ENCODE measurements around the gene MTCL1. TPM values are rescaled to one million over a fixed set of nuclear protein-coding genes. Genes with fewer than 3 reads are reported as not detected.

Gene MTCL1
- total and polyA plus RNA-seq, 4 donors, result 1.3 to 12.4 (median 3.7) TPM

- H3K4me1 ChIP-seq (ENCODE audit: control insufficient read depth in 5 of 5, insufficient read depth in 5 of 5, low read length in 5 of 5), result peaks cover 0 to 4% (median 0%) of the 10 kb centered on the region in 5 donors
- WGBS, 2 donors, result 73 to 88% methylated on average over 4 of the region's 4 CpGs
- no peaks in the 10 kb centered on the region for H3K36me3 ChIP-seq (ENCODE audit: control insufficient read depth in 4 of 4, insufficient read depth in 4 of 4, low read length in 4 of 4)
- H3K9me3 ChIP-seq (ENCODE audit: control insufficient read depth in 4 of 4, insufficient read depth in 3 of 4, low read length in 3 of 4), result peaks cover 0 to 4% (median 2%) of the 10 kb centered on the region in 4 donors
- no peak overlapping the region for H3K4me3 ChIP-seq
- ATAC-seq (ENCODE audit: insufficient read depth, low FRiP score) (no peak), DNase-seq (no peak)
- no peak overlapping the region for H3K9ac ChIP-seq (ENCODE audit: insufficient read depth in 1 of 2, low read length in 2 of 2)
- H3K27me3 ChIP-seq (ENCODE audit: control insufficient read depth in 3 of 3, insufficient read depth in 3 of 3, low read length in 2 of 3), result no peaks in the 10 kb centered on the region
- no peak overlapping the region for H3K27ac ChIP-seq (ENCODE audit: low read depth in 1 of 2, low read length in 1 of 2)
- TF ChIP-seq, protein P1, sequence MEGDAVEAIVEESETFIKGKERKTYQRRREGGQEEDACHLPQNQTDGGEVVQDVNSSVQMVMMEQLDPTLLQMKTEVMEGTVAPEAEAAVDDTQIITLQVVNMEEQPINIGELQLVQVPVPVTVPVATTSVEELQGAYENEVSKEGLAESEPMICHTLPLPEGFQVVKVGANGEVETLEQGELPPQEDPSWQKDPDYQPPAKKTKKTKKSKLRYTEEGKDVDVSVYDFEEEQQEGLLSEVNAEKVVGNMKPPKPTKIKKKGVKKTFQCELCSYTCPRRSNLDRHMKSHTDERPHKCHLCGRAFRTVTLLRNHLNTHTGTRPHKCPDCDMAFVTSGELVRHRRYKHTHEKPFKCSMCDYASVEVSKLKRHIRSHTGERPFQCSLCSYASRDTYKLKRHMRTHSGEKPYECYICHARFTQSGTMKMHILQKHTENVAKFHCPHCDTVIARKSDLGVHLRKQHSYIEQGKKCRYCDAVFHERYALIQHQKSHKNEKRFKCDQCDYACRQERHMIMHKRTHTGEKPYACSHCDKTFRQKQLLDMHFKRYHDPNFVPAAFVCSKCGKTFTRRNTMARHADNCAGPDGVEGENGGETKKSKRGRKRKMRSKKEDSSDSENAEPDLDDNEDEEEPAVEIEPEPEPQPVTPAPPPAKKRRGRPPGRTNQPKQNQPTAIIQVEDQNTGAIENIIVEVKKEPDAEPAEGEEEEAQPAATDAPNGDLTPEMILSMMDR (IDR thresholded peaks at IDR 0.05; ENCODE audit: control extremely low read depth, extremely low read depth), result no peak
Observed at GRCh38 chr18:8841781-8842485, 136.6 kb downstream of the MTCL1 start.

DNA sequence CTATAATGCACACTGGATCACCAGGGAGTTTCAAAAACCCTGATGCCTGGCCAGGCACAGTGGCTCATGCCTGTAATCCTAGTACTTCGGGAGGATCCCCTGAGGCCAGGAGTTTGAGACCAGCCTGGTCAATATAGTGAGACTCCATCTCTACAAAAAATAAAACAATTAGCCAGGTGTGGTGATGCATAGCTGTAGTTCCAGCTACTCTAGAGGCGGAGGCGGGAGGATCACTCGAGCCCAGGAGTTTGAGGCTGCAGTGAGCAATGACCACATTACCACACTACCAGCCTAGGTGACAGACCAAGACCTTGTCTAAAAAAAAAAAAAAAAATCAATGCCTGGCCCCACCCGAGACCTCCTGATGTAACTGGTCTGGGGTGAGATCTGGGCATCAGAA, 137.2 kb downstream of the MTCL1 start:
- Histone ChIP-seq H3K27ac (ENCODE audit: low read depth in 1 of 2, low read length in 1 of 2) (no peak overlapping the region), H3K4me3 (no peak overlapping the region), H3K4me1 (ENCODE audit: control insufficient read depth in 5 of 5, insufficient read depth in 5 of 5, low read length in 5 of 5) (peaks cover 0 to 4% (median 0%) of the 10 kb centered on the region in 5 donors), H3K36me3 (ENCODE audit: control insufficient read depth in 4 of 4, insufficient read depth in 4 of 4, low read length in 4 of 4) (no peaks in the 10 kb centered on the region), H3K27me3 (ENCODE audit: control insufficient read depth in 3 of 3, insufficient read depth in 3 of 3, low read length in 2 of 3) (no peaks in the 10 kb centered on the region), H3K9me3 (ENCODE audit: control insufficient read depth in 4 of 4, insufficient read depth in 3 of 4, low read length in 3 of 4) (peaks cover 0 to 2% (median under 1%) of the 10 kb centered on the region in 4 donors), H3K9ac (ENCODE audit: insufficient read depth in 1 of 2, low read length in 2 of 2) (no peak overlapping the region)
- 86 to 92% methylated on average over 5 of the region's 5 CpGs for WGBS, 2 donors
- DNase-seq (no peak), ATAC-seq (ENCODE audit: insufficient read depth, low FRiP score) (no peak)
- TF ChIP-seq, protein P1 (IDR thresholded peaks at IDR 0.05; ENCODE audit: control extremely low read depth, extremely low read depth), result no peak

- TF ChIP-seq, protein P1 (IDR thresholded peaks at IDR 0.05; ENCODE audit: control extremely low read depth, extremely low read depth), result no peak
- peaks cover 0 to 9% (median 0%) of the 10 kb centered on the region in 5 donors for H3K4me1 ChIP-seq (ENCODE audit: control insufficient read depth in 5 of 5, insufficient read depth in 5 of 5, low read length in 5 of 5)
- peaks cover 0 to 1% (median 0%) of the 10 kb centered on the region in 4 donors for H3K9me3 ChIP-seq (ENCODE audit: control insufficient read depth in 4 of 4, insufficient read depth in 3 of 4, low read length in 3 of 4)
- ATAC-seq (ENCODE audit: insufficient read depth, low FRiP score) (no peak), DNase-seq (no peak)
- no peaks in the 10 kb centered on the region for H3K27me3 ChIP-seq (ENCODE audit: control insufficient read depth in 3 of 3, insufficient read depth in 3 of 3, low read length in 2 of 3)
- no peak overlapping the region for H3K9ac ChIP-seq (ENCODE audit: insufficient read depth in 1 of 2, low read length in 2 of 2)
- no peak overlapping the region for H3K4me3 ChIP-seq
- WGBS, 2 donors, result 64 to 86% methylated on average over 1 of the region's 1 CpG
- no peak overlapping the region for H3K27ac ChIP-seq (ENCODE audit: low read depth in 1 of 2, low read length in 1 of 2)
- no peaks in the 10 kb centered on the region for H3K36me3 ChIP-seq (ENCODE audit: control insufficient read depth in 4 of 4, insufficient read depth in 4 of 4, low read length in 4 of 4)
Observed at GRCh38 chr18:8843005-8843404, 137.6 kb downstream of the MTCL1 start.

Data from lung (tissue), 12 donors.